GM12872 (cell line): ENCODE results near the gene PALLD.
A peak's percentile ranks its signal among the peaks of the same experiment; 100 is the strongest.

Experiments
- CTCF ChIP-seq: IDR thresholded peaks from 3 replicates; pipeline ENCODE4 v1.5.1; 2011; ENCODE audit warnings: low read depth, mild to moderate bottlenecking, low read length, moderate library complexity; ENCODE audit not compliant: insufficient read depth

PALLD gene

GRCh38 chr4:168930413-168931196 is 433.8 kb downstream of the PALLD start:
- TF ChIP-seq CTCF = no peak

- TF ChIP-seq CTCF = no peak
Observed at GRCh38 chr4:168931215-168931650, 434.4 kb downstream of the PALLD start.

- no peak for TF ChIP-seq CTCF
Observed at GRCh38 chr4:168932138-168932537, 435.3 kb downstream of the PALLD start.

- TF ChIP-seq CTCF = no peak
Observed at GRCh38 chr4:168933423-168933822, 436.6 kb downstream of the PALLD start.

- TF ChIP-seq CTCF = peak; percentile 59
Observed at GRCh38 chr4:168942985-168943384, 446.1 kb downstream of the PALLD start.

- TF ChIP-seq CTCF = no peak
Observed at GRCh38 chr4:168945291-168945690, 448.4 kb downstream of the PALLD start.

GRCh38 chr4:168955674-168956073 is 458.8 kb downstream of the PALLD start:
- no peak for TF ChIP-seq CTCF
